Thyroid gland (tissue), 4 donors: ENCODE measurements around the gene AOAH. TPM values are rescaled to one million over a fixed set of nuclear protein-coding genes. Genes with fewer than 3 reads are reported as not detected.
"Not testable (repeated sequence)": the region's sequence is repeated elsewhere in the genome, so short reads cannot be mapped to it uniquely, and the experiment has no call there.

Source experiments
- DNase-seq, 2 donors: peaks; one replicate each; pipeline ENCODE4 v3.0.0-alpha.2; 2019
- H3K27ac ChIP-seq, 3 donors: fragments of 200-600 bp; sonication (generic); 1 replicate in 2 of 3; 2 replicates in 1 of 3; pipeline ENCODE4 v1.5.1; 2016 to 2019; ENCODE audit warnings: mild to moderate bottlenecking in 1 of 3, moderate library complexity in 1 of 3
- H3K27me3 ChIP-seq: fragments of 200-600 bp; sonication (generic); one replicate; pipeline ENCODE4 v1.5.1; 2019
- H3K36me3 ChIP-seq, 2 donors: fragments of 200-600 bp; sonication (generic); one replicate each; pipeline ENCODE4 v1.5.1; 2016 to 2019
- H3K4me1 ChIP-seq, 2 donors: fragments of 200-600 bp; sonication (generic); one replicate each; pipeline ENCODE4 v1.5.1; 2017 to 2019
- H3K4me3 ChIP-seq, 3 donors: fragments of 200-600 bp; sonication (generic); replicated peaks in 1 of 3; 1 replicate in 2 of 3; 2 replicates in 1 of 3; pipeline ENCODE4 v1.5.1; 2016; ENCODE audit warnings: mild to moderate bottlenecking in 1 of 3
- H3K9me3 ChIP-seq: fragments of 200-600 bp; sonication (generic); one replicate; pipeline ENCODE4 v1.5.1; 2017
- POLR2A ChIP-seq, 2 donors: fragments of 450-650 bp; IDR thresholded peaks; one replicate each; pipeline ENCODE4 v1.6.1; 2017; ENCODE audit warnings: antibody characterized with exemption in 2 of 2, mild to moderate bottlenecking in 2 of 2, moderate library complexity in 1 of 2
- WGBS, 2 donors: methylation state at CpG; one replicate each; pipeline ENCODE4 v1.1.5; 2017; 5-methylcytosine and 5-hydroxymethylcytosine counted together
- intact Hi-C: fragments of 100-400 bp; cut with DNase I; formaldehyde crosslinking; loops from one replicate; pipeline ENCODE4 v1.15.1; 2023
- total RNA-seq, 4 donors: library from RNA; depleted of rRNA; stranded (reverse); fragments of >200 nt; gene quantifications; one replicate each; pipeline ENCODE4 v1.2.3, GENCODE V29; 2016
- TF ChIP-seq, protein P1 (sequence below), 6 experiments: fragments of 200-600 bp in 3 of 6; fragments of 450-650 bp in 3 of 6; sonication (generic) in 3 of 6; IDR thresholded peaks; one replicate each; pipeline ENCODE4 v1.5.1; 2016 to 2019; ENCODE audit warnings: antibody characterized with exemption in 6 of 6, mild to moderate bottlenecking in 2 of 6, inconsistent platforms in 1 of 6, moderate library complexity in 1 of 6

AOAH gene
- total RNA-seq, 4 donors from 2014 or later: 7.4 to 26.7 (median 12.4) TPM

DNA sequence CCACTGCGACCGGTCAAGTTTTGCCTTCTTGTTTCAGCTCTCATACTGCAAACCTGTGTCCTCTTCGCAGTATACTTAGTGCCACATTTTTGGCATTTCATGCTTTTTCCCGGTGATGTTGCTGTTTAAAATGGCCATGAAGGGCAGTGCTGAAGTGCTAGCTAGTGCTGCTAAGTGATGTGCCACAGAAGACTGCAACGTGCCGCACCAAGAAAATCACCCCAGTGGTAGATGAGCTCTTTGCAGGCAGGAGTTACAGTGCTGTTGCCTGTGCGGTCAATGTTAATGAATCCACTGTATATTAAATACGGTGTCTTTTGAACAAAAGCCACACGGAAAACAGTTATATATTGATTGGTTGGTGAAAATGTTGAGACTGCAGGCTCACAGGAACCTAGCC is 214.3 kb downstream of the AOAH start:
- Histone ChIP-seq H3K4me3 (no peak overlapping the region), H3K9me3 (no peaks in the 10 kb centered on the region), H3K4me1 (no peaks in the 10 kb centered on the region), H3K36me3 (no peaks in the 10 kb centered on the region), H3K27ac (no peak overlapping the region), H3K27me3 (no peaks in the 10 kb centered on the region)
- no peak for DNase-seq
- 69 to 79% methylated on average over 9 of the region's 9 CpGs for WGBS, 2 donors
- intact Hi-C loops: no loop called here
- TF ChIP-seq POLR2A (IDR thresholded peaks at IDR 0.05): no peak

DNA sequence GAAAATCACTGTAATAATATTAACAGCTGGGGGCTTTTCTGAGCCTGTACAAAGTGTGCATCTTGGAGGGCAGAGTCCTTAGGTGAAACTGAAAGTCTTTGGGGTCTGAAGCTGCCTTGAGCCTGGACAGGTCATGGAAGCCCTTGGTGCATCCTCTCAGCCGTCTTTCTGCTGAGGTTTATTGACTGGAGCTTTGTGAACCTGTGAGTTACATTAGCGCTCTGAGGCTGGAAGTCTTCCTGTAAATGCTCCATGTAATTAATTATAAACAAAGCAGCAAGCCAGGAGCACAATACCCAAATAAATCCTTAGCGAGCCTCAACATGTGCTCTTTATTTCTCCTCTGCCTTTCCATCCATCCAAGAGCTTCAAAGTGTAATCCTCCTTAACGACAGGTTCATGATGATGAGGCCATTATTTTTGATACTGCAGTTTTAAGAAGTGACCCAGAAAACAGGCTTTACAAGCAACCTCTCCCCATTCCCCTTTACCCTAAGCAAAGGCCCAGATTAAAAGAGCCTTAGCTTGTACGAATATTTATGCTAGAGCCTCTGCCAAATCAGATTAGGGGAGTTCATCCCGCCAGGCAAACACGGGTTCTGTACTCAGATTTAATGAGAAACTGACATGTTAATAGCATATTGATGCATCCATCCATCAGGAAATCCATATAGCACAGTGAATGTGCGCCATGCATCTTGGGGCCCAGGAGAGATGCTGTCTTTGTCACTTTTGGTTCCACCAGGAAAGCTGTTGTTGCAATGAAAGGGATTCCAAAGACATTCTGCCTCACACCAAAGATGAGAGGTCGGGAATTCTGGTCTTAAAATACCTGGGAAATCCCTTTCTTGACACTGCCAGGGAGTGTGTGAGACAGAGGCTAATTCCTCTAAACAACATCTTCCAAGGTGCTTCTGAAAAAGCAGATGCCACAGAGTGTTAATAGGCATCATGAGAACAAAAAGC is 216.5 kb downstream of the AOAH start:
- H3K4me1 ChIP-seq: no peaks in the 10 kb centered on the region
- DNase-seq: no peak
- no peaks in the 10 kb centered on the region for H3K9me3 ChIP-seq
- WGBS, 2 donors: 69 to 81% methylated on average over 9 of the region's 9 CpGs
- H3K36me3 ChIP-seq: no peaks in the 10 kb centered on the region
- TF ChIP-seq, protein P1, sequence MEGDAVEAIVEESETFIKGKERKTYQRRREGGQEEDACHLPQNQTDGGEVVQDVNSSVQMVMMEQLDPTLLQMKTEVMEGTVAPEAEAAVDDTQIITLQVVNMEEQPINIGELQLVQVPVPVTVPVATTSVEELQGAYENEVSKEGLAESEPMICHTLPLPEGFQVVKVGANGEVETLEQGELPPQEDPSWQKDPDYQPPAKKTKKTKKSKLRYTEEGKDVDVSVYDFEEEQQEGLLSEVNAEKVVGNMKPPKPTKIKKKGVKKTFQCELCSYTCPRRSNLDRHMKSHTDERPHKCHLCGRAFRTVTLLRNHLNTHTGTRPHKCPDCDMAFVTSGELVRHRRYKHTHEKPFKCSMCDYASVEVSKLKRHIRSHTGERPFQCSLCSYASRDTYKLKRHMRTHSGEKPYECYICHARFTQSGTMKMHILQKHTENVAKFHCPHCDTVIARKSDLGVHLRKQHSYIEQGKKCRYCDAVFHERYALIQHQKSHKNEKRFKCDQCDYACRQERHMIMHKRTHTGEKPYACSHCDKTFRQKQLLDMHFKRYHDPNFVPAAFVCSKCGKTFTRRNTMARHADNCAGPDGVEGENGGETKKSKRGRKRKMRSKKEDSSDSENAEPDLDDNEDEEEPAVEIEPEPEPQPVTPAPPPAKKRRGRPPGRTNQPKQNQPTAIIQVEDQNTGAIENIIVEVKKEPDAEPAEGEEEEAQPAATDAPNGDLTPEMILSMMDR (IDR thresholded peaks at IDR 0.05): no peak
- no peak for TF ChIP-seq POLR2A (IDR thresholded peaks at IDR 0.05)
- no peak overlapping the region for H3K27ac ChIP-seq
- no peaks in the 10 kb centered on the region for H3K27me3 ChIP-seq
- intact Hi-C loops: no loop called here
- H3K4me3 ChIP-seq: no peak overlapping the region

DNA sequence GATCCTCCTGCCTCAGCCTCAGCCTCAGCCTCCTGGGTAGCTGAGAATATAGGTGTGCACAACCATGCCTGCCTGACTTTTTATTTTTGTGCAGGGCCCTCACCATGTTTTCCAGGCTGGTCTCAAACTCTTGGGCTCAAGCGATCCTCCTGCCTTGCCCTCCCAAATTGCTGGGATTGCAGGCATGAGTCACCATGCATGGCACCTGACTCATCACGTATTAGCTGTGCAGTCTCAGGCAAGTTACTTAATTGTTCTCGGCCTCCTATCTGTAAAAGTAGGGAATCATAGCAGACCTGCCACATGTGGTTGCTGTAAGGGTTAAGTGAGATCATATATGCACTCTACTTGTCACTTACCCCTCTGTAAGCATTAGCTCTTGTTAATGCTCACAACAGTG is 217.5 kb downstream of the AOAH start:
- H3K36me3 ChIP-seq: no peaks in the 10 kb centered on the region
- intact Hi-C loops: no loop called here
- DNase-seq: no peak
- H3K4me3 ChIP-seq: no peak overlapping the region
- no peaks in the 10 kb centered on the region for H3K27me3 ChIP-seq
- no peaks in the 10 kb centered on the region for H3K4me1 ChIP-seq
- TF ChIP-seq POLR2A (IDR thresholded peaks at IDR 0.05): no peak
- TF ChIP-seq, protein P1 (IDR thresholded peaks at IDR 0.05): no peak
- no peaks in the 10 kb centered on the region for H3K9me3 ChIP-seq
- 96 to 100% methylated on average over 3 of the region's 3 CpGs for WGBS, 2 donors
- no peak overlapping the region for H3K27ac ChIP-seq

DNA sequence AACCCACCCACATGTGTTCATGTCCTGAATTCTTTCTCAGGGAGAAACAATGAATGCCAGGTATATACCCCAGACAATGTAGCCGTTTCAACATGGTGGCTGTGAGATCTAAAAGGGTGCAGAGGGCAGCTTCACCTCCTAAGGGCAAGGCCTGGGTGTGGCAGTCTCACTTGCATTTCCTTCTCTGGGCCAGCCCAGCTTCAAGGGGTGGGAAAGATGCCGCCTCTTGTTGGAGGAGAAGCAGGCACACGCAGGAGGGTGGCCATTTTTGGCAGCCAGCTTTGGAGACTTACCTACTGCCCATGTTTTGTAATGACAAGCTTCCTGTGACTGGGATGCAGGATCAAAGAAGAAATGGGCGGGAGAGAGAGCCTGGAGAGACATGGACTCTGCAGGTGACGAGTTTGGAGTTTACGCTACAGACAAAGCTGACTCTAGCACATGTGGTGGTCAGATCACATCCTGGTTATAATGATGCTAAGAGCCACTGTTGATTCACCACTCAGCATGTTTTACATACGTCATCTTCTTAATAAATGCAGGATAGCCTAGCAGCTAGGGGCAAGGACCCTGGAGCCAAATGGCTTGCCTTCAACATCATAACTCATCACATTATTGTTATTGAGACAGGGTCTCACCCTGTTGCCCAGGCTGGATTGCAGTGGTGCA is 218.0 kb downstream of the AOAH start:
- H3K27ac ChIP-seq: no peak overlapping the region
- no peaks in the 10 kb centered on the region for H3K27me3 ChIP-seq
- TF ChIP-seq POLR2A (IDR thresholded peaks at IDR 0.05): no peak
- TF ChIP-seq, protein P1 (IDR thresholded peaks at IDR 0.05): no peak
- no peaks in the 10 kb centered on the region for H3K36me3 ChIP-seq
- H3K4me1 ChIP-seq: no peaks in the 10 kb centered on the region
- intact Hi-C loops: no loop called here
- 95 to 96% methylated on average over 7 of the region's 7 CpGs for WGBS, 2 donors
- no peaks in the 10 kb centered on the region for H3K9me3 ChIP-seq
- H3K4me3 ChIP-seq: no peak overlapping the region
- DNase-seq: no peak

DNA sequence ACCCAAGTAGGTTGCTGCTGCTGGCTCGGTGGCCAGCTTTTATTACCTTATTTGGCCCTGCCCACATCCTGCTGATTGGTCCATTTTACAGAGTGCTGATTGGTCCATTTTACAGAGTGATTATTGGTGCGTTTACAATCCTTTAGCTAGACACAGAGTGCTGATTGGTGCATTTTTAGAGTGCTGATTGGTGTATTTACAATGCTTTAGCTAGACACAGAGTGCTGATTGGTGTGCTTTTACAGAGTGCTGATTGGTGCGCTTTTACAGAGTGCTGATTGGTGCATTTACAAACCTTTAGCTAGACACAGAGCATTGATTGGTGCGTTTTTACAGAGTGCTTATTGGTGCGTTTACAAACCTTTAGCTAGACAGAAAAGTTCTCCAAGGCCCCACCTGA is 219.7 kb downstream of the AOAH start:
- H3K4me3 ChIP-seq, intact Hi-C loops, H3K27me3 ChIP-seq, H3K4me1 ChIP-seq, H3K9me3 ChIP-seq, H3K27ac ChIP-seq, DNase-seq, H3K36me3 ChIP-seq: not testable (repeated sequence)
- whole genome bisulfite sequencing, 2 donors: 89% methylated on average over 5 of the region's 5 CpGs

DNA sequence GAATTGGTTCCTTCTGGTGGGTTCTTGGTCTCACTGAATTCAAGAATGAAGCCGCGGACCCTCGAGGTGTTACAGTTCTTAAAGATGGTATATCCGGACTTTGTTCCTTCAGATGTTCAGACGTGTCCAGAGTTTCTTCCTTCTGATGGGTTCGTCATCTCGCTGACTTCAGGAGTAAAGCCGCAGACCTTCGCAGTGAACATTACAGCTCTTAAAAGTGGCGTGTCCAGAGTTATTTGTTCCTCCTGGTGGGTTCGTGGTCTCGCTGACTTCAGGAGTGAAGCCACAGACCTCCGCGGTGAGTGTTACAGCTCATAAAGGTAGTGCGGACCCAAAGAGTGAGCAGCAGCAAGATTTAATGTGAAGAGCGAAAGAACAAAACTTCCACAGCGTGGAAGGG is 220.1 kb downstream of the AOAH start:
- H3K27me3 ChIP-seq, H3K36me3 ChIP-seq, H3K4me3 ChIP-seq, H3K27ac ChIP-seq, H3K4me1 ChIP-seq, intact Hi-C loops, H3K9me3 ChIP-seq, DNase-seq: not testable (repeated sequence)
- WGBS, 2 donors: 96 to 98% methylated on average over 17 of the region's 17 CpGs
